ENCODE data around the gene DPH2. TPM values are rescaled to one million over a fixed set of nuclear protein-coding genes. Genes with fewer than 3 reads are reported as not detected.

The DPH2 gene
- polyA plus RNA-seq, 1 experiment, result 35.3 TPM

DNA sequence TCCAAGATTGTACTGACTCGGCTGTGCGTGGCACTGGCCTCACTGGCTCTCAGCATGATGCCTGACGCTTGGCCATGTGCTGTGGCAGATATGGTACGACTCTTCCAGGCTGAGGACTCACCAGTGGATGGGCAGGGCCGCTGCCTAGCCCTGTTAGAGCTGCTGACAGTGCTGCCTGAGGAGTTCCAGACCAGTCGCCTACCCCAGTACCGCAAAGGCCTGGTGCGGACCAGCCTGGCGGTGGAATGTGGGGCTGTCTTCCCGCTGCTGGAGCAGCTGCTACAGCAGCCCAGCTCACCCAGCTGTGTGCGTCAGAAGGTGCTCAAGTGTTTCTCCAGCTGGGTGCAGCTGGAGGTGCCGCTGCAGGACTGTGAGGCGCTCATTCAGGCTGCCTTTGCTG is 20.1 kb upstream of the DPH2 start:
- no peak for DNase-seq (ENCODE audit: low read depth)
- CTCF ChIA-PET, result interaction anchor here (3.0 kb wide), 1 partner anchor 15 kb away, joined by 12 read pairs; no protein-coding TSS in a partner anchor
- Histone ChIP-seq H3K27me3 (ENCODE audit: control insufficient read depth, insufficient read depth, low read length) (no peaks in the 10 kb centered on the region), H3K4me3 (ENCODE audit: low read depth, low read length) (no peak overlapping the region), H3K36me3 (ENCODE audit: control insufficient read depth, insufficient read depth, low read length) (peaks cover 5% of the 10 kb centered on the region)
- TF ChIP-seq, protein P1, sequence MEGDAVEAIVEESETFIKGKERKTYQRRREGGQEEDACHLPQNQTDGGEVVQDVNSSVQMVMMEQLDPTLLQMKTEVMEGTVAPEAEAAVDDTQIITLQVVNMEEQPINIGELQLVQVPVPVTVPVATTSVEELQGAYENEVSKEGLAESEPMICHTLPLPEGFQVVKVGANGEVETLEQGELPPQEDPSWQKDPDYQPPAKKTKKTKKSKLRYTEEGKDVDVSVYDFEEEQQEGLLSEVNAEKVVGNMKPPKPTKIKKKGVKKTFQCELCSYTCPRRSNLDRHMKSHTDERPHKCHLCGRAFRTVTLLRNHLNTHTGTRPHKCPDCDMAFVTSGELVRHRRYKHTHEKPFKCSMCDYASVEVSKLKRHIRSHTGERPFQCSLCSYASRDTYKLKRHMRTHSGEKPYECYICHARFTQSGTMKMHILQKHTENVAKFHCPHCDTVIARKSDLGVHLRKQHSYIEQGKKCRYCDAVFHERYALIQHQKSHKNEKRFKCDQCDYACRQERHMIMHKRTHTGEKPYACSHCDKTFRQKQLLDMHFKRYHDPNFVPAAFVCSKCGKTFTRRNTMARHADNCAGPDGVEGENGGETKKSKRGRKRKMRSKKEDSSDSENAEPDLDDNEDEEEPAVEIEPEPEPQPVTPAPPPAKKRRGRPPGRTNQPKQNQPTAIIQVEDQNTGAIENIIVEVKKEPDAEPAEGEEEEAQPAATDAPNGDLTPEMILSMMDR (IDR thresholded peaks at IDR 0.05; ENCODE audit: insufficient read depth, low read depth, low read length), result no peak
- POLR2A ChIA-PET, result no interaction called here

DNA sequence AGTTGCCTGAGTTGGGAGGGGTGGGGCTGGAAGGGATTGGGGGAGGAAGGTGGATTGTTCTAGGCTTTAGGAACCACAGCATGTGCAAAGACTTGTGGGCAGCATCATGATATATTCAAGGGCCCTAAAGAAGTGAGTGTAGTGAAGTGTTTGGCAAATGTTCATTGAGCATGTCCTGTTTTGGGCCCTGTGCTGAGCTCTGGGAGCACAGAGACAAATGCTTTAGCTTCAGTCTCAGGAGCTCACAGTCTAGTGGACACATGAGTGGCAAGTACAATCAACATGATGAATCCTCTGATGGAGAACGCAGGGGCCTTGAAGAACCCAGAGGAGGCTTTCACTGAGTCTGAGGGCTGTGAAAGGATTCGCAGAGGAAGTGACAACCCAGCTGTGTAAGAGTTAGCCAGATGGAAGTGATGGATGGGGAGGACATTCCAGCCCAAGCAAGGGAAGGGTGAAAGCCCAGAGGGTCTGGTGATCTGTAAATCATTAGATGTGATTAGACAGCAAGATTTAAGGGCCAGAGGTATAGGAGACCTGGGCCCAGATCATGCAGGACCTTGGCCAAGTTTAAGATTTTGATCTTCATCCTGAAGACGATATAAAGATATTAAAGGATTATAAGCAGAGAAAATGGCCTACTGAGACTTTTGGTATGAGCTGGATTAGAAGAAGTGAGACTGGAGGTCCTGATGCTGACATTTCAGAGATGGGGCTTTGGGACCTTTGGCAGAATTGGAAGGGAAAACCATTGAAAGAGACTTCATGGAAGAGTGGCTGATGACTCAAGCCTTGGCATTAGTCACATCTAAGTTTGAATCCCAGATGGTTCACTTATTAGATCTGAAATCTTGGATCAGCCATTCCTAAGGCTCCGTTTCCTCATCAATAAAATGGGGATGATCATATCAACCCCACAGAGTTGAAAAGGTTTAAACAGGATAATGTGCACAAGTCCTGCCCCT is 18.5 kb upstream of the DPH2 start:
- ChIA-PET CTCF (interaction anchor here (1.3 to 3.0 kb wide), 2 partner anchors 17 to 188 kb away, joined by 6 to 12 read pairs; no protein-coding TSS in a partner anchor), POLR2A (no interaction called here)
- H3K27me3 ChIP-seq (ENCODE audit: control insufficient read depth, insufficient read depth, low read length), result no peaks in the 10 kb centered on the region
- no peak overlapping the region for H3K4me3 ChIP-seq (ENCODE audit: low read depth, low read length)
- peaks cover 6% of the 10 kb centered on the region for H3K36me3 ChIP-seq (ENCODE audit: control insufficient read depth, insufficient read depth, low read length)
- TF ChIP-seq, protein P1 (IDR thresholded peaks at IDR 0.05; ENCODE audit: insufficient read depth, low read depth, low read length), result no peak
- no peak for DNase-seq (ENCODE audit: low read depth)

DNA sequence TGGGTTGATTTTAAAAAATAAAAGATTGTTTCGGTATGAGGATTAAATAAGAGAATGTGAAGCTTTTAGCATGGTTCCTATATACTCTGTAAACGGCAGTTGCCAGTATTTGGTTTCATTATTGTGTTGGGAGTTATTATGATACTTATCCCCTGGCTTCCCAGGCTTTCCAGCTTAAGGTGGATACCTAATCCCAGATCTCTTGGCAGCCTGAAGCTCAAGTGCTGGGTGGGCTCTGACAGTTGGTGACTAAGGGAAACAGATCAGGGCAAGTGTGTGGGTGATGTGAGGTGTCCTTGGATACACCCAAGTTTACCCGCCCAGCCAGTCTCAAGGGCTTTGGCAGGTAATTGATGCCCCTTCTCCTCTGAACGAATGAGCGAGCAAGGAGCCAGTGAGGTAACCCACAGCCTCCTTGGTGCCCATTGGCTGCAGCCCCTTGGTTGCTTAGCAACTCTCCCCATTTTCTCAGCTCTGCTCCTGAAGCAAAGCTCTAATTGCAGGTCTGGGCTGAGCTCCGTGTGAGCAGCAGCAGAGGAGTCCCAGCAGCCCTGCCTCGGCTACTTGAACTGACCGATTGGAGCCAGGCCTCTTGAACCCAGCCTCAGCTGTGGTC is 17.0 kb upstream of the DPH2 start:
- Histone ChIP-seq H3K36me3 (ENCODE audit: control insufficient read depth, insufficient read depth, low read length) (peaks cover 14% of the 10 kb centered on the region), H3K27me3 (ENCODE audit: control insufficient read depth, insufficient read depth, low read length) (no peaks in the 10 kb centered on the region), H3K4me3 (ENCODE audit: low read depth, low read length) (no peak overlapping the region)
- POLR2A ChIA-PET, result no interaction called here
- DNase-seq (ENCODE audit: low read depth), result no peak
- CTCF ChIA-PET, result interaction anchor here (1.2 to 1.5 kb wide), 2 partner anchors 18 to 189 kb away, joined by 6 read pairs; no protein-coding TSS in a partner anchor
- TF ChIP-seq, protein P1 (IDR thresholded peaks at IDR 0.05; ENCODE audit: insufficient read depth, low read depth, low read length), result no peak

DNA sequence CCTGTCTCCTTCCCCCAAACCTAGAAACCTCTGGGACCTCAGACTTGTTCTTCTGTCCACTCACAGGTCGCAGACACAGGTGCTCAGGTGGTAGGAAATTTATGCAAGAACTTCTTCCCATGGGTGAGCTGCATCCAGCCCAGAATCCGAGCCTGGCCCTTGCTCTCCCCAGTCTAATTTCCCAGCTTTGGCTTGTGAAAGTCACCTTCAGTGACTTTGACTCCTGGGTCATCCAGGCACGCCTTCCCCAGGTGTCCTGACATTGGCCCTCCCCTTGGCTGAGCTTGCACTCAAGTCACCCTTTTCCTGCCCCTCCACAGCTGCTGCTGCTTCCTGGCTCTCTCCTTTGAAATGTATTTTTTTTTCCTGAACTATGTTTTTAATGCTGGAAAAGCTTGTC is 16.4 kb upstream of the DPH2 start:
- no peak overlapping the region for H3K4me3 ChIP-seq (ENCODE audit: low read depth, low read length)
- ChIA-PET CTCF (interaction anchor here (1.2 to 1.5 kb wide), 2 partner anchors 19 to 190 kb away, joined by 6 read pairs; no protein-coding TSS in a partner anchor), POLR2A (no interaction called here)
- TF ChIP-seq, protein P1 (IDR thresholded peaks at IDR 0.05; ENCODE audit: insufficient read depth, low read depth, low read length), result no peak
- no peaks in the 10 kb centered on the region for H3K27me3 ChIP-seq (ENCODE audit: control insufficient read depth, insufficient read depth, low read length)
- peaks cover 16% of the 10 kb centered on the region for H3K36me3 ChIP-seq (ENCODE audit: control insufficient read depth, insufficient read depth, low read length)
- no peak for DNase-seq (ENCODE audit: low read depth)

DNA sequence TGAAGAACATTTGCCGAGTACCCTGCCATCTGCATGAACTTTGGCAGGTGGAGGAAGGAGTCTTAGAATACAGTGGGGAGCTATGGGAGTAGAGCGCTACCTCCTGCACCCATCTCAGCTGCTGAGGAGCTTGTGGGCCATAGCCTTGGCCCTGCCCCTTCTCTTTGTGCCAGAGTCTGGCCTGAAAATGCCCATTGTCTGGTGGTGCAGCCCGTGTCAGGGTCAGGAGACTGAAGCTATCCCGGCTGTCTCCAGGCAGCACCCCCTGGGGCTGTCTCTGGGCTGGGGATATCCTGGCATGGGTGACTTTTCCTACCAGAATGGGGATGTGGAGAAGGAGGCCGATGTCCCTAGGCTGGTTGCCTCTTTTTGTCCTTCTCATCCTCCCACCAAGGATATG is 15.8 kb upstream of the DPH2 start:
- DNase-seq (ENCODE audit: low read depth), result no peak
- no peak overlapping the region for H3K4me3 ChIP-seq (ENCODE audit: low read depth, low read length)
- TF ChIP-seq, protein P1 (IDR thresholded peaks at IDR 0.05; ENCODE audit: insufficient read depth, low read depth, low read length), result no peak
- peaks cover 17% of the 10 kb centered on the region for H3K36me3 ChIP-seq (ENCODE audit: control insufficient read depth, insufficient read depth, low read length)
- no peaks in the 10 kb centered on the region for H3K27me3 ChIP-seq (ENCODE audit: control insufficient read depth, insufficient read depth, low read length)
- ChIA-PET POLR2A (no interaction called here), CTCF (interaction anchor here (1.2 to 1.5 kb wide), 2 partner anchors 20 to 190 kb away, joined by 6 read pairs; no protein-coding TSS in a partner anchor)
